Nucleus accumbens (tissue), 56 donors: ENCODE data around the gene TLX3.

Experiments
- DNase-seq, 56 donors: peaks; one replicate each; lab custom pipeline; 2025; lab: John Stamatoyannopoulos, UW

The TLX3 gene

DNA sequence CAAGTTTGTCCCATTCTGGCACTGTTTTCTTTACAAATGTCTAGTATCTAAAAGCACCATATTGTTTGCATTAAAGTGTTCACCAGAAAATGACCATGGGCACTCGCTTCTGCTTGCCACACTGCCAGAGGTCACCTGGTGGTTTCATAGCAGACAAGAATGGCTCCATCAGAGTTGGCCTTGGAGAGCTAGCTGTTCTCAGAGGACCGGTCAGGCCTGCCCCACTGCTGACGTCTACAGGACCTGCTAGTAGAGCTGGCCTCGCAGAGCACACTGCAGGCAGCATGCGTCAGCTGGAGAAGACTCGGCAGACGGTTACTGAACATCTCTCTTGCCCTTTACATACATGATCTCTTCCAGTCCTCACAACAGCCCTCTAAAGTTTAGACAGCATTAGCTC, 8.7 kb upstream of the TLX3 start:
- no peak for DNase-seq

DNA sequence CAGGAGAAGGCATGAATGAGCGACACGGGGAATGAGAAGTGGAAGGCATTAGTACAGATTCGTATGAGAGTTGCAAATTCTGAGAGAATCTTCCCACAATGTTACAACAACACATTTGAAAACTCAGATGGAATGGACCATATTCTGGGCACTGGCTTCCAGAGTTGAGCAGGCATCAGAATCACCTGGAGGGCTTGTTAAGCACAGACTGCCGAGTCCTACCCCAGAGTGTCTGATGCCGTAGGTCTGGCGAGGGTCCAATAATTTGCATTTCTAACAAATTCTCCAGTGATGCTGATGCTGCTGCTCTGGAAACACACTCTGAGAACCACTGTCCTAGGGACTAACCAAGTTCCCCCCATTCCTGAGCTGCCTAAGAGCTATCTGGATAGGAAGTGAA, 2.9 kb upstream of the TLX3 start:
- no peak for DNase-seq

DNA sequence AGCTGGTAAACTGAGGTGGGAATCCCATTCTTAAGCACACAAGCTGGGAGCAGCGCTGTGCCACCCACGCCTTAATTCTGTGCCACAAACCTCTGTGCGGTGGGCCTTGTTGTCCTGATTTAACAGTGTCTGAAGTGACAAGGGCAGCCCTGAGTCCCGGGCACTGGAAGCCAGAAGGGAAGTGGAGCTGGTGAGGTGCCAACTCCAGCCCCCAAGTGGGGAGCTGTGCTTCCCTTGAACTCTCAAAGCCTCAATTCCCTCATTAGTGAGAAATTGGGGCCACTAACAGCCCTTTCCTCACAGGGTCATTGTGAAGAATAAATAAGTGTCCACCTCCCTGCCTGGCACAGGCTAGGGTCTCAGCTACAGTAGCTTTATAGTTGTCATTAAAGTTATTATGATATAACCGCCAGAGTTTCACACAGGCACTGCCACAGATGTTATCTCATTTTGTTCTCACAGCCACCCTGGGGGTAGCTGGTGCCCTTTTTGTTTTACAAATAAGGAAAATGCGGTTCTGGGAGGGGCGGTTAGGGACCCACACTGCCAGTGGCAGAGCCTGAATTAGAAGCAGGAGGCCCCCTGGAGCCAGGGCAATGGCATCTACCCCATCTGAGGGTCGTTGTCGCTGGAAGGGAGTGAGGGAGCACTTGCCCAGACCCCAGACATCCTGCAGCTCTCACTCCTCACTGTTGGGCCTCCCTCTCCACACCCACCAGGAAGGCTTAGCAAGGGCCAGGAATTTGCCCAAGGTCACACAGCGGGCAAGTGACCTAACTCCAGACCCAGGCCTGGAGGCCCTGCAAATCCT, 2.1 kb upstream of the TLX3 start:
- no peak for DNase-seq

GRCh38 chr5:171307789-171308452, 1.1 kb upstream of the TLX3 start:
- DNase-seq, result no peak

GRCh38 chr5:171309276-171310211, 496 bp downstream of the TLX3 start:
- DNase-seq, result no peak

DNA sequence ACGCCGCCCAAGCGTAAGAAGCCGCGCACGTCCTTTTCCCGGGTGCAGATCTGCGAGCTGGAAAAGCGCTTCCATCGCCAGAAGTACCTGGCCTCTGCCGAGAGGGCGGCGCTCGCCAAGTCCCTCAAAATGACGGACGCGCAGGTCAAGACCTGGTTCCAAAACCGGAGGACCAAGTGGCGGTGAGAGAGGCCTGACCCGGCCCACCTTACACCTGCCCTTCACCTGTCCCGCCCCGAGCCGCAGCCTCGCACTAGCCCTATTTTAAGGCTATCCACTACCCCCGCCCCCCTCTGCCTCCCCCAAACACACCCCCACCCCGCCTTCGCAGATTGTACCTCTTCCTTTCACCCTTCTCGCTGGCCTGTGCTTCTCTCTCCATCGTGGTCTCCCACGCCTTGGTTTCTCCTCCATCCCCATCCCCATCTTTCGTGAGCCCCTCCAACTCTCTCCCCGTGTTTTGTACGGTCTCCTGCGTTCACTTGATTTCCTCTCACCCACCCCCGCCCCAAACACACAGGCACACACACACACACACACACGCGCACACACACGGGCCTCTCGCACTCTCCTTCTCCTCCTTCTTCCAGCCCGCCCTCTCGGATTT, 1.3 kb downstream of the TLX3 start:
- DNase-seq, result no peak

DNA sequence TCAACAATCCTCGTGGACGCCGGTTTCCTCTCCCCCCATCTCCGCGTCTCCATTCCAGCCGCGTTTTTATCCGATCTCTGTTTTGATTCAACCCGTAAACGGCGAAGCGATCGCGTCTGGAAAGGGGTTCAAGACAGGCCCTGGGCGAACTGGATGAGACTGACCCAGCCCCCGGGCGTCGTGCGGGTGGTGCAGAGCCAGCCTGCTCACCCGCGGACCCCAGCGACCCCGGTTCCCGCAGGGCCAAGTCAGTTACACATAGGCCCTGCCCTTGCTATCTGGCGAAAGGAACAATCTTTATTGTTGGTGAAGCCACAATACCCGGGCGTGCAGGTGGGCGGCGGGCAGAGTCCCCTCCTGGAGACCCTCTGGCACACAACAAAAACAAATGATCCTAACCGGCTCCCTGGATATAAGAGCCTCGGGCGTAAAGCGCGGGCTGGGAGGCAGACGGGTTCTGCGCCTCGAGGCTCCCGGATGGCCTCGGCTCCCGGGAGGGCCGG, 1.8 kb downstream of the TLX3 start:
- DNase-seq, result no peak

- no peak for DNase-seq
Observed at GRCh38 chr5:171311322-171312077, 2.5 kb downstream of the TLX3 start.

- DNase-seq, result peak in 1 of 56 donors; percentile 13
Observed at GRCh38 chr5:171312129-171312974, 3.3 kb downstream of the TLX3 start.

DNA sequence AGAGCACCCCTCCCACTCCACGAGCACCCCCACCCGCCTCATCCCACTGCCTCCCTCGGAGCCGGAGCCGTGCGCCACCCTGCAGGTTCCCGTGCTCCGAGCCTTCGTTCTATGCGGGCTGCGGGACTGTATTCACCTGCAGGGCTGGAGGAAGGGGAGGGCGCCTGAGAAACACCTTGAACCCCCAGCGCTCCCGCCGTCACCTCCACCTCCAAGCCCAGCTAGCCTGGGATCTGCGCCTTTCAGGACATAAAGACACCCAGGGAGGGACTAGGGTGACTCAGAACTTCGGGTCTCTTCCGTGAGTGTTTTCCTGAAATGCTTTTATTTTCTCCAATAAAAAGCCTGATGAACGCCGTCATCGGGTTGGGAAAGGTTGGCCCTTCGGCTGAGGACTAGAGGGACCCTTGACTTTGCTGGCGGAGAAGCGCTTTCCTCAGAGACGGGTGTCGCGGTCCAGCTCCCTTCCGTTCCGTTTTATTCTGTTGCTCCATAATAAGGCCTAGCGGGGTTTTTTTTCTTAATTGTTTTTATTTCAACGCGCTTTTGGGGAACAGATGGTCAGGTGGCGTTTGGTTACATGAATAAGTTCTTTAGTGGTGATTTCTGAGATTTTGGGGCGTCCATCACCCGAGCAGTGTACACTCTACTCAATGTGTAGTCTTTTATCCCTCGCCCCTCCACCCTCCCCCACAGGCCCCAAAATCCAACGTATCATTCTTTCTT, 4.6 kb downstream of the TLX3 start:
- no peak for DNase-seq

DNA sequence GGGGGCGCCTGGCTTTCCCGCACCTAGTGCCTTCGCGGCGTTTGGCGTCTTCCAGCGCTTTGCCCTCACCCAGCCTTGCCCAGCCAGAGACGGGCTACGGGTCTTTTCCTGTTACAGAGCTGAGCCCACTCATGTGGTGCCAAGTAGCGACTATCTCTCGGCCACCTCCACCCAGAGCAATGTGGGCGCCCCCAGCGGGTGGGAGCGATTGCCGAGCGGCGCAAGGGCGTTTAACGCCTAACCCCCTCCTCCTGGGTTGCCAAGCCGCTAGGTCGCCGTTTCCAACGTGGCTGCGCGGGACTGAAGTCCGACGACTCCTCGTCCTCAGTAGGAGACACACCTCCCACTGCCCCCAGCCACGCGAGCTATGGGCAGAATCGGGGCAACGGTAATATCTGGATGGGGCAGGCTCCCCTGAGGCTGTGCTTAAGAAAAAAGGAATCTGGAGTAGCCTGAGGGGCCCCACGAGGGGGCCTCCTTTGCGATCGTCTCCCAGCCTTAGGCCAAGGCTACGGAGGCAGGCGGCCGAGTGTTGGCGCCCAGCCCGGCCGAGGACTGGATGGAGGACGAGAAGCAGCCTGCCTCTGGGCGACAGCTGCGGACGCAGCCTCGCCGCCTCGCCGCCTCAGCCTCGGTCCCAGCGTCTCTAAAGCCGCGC, 5.8 kb downstream of the TLX3 start:
- peak in 1 of 56 donors; percentile 8 for DNase-seq

DNA sequence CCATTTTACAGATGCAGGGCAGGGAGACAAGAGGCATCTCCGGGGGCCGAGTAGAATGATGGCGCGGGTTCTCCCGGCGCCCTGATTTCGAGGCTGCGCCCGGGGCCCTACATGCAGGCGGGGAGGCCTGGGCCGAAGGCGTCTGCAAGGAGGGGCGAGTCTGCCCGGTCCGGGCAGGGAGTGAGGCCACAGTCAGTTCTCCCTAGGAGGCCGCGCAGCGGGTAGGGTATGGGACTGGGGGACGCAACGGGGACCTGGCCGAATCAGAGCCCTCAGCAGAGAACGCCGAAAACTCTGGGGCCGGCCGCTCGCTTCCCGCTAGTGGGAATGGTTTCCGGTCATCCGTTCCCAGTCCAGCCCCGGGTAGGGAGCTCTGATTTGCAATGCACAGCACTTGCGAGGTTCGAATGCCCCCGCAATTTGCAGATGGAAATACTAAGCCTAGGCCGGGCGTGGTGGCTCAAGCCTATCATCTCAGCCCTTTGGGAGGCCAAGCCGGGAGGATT, 6.4 kb downstream of the TLX3 start:
- DNase-seq, result no peak

DNA sequence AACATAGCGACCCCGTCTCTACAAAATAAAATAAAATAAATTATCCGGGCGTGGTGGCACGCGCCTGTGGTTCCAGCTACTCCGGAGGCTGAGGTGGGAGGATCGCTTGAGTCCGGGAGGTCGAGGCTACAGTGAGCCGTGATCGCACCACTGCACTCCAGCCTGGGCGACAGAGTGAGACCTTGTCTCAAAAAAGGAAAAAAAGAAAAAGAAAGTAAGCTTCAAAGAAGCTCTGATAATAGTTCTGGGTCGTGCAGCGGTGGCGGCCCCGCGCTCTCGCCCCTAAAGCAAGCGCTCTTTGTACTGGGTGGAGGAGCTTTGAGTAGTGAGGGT, 6.8 kb downstream of the TLX3 start:
- no peak for DNase-seq

GRCh38 chr5:171316258-171317121, 7.4 kb downstream of the TLX3 start:
- no peak for DNase-seq

- no peak for DNase-seq
Observed at GRCh38 chr5:171317230-171317629, 8.2 kb downstream of the TLX3 start.

DNA sequence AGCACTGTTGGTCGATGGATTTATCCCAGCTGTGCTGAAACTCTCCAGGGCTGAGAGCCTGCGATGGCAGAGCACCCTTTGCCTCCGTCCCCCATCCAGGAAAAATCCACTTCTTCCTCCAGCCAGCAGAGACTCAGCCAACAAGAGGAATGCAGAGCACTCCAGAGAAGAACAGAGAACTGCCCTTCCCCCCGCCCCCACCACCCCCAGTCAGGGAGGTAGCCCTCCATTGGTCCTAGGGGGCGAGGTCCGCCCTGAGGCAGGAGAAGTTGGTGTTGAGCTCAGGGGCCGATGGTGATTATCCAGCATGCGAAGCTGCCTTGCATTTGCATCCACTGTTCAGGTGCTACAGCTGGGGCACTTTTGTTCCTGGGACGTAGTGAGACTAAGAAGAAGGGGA, 9.0 kb downstream of the TLX3 start:
- no peak for DNase-seq

GRCh38 chr5:171321447-171321846, 12.4 kb downstream of the TLX3 start:
- no peak for DNase-seq
